HL-60 (cell line): ENCODE measurements around the gene ABCG4.

Source experiments
- CTCF ChIP-seq: IDR thresholded peaks from one replicate; pipeline ENCODE4 v1.5.1; 2011; ENCODE audit warnings: low read length, control low read depth, inconsistent platforms; ENCODE audit not compliant: insufficient read depth
- POLR2AphosphoS5 ChIP-seq: IDR thresholded peaks from 2 replicates; pipeline ENCODE4 v1.6.1; 2012; ENCODE audit warnings: low read depth
- SPI1 ChIP-seq: IDR thresholded peaks from 2 replicates; pipeline ENCODE4 v1.6.1; 2012; ENCODE audit warnings: low read depth, mild to moderate bottlenecking, borderline replicate concordance

GRCh38 chr11:119149018-119149785, at the start of gene ABCG4:
- TF ChIP-seq CTCF, result no peak
- no peak for TF ChIP-seq POLR2AphosphoS5
- TF ChIP-seq SPI1, result no peak
